Neural progenitor cell (in vitro differentiated cells): Measurements from ENCODE around the gene SESTD1. TPM values are rescaled to one million over a fixed set of nuclear protein-coding genes. Genes with fewer than 3 reads are reported as not detected.

Experiments
- DNase-seq: peaks from one replicate; pipeline ENCODE4 v3.0.0-alpha.2; 2016; ENCODE audit warnings: low spot score
- H2AFZ ChIP-seq: fragments of 200-600 bp; sonication (generic); replicated peaks from 2 replicates; pipeline ENCODE4 v1.6.1; 2016; ENCODE audit warnings: antibody characterized with exemption
- H3F3A ChIP-seq: fragments of 200-600 bp; sonication (generic); 2 replicates; pipeline ENCODE4 v1.6.1; 2016; ENCODE audit warnings: antibody characterized with exemption, low read depth
- H3K27ac ChIP-seq: fragments of 200-600 bp; sonication (generic); 2 replicates; pipeline ENCODE4 v1.5.1; 2016; ENCODE audit warnings: mild to moderate bottlenecking
- H3K27me3 ChIP-seq: fragments of 200-600 bp; sonication (generic); 2 replicates; pipeline ENCODE4 v1.6.1; 2016; ENCODE audit warnings: mild to moderate bottlenecking, moderate library complexity
- H3K36me3 ChIP-seq: fragments of 200-600 bp; sonication (generic); 2 replicates; pipeline ENCODE4 v1.5.1; 2016
- H3K4me1 ChIP-seq: fragments of 200-600 bp; sonication (generic); 2 replicates; pipeline ENCODE4 v1.6.1; 2016; ENCODE audit warnings: mixed run types
- H3K4me2 ChIP-seq: fragments of 200-600 bp; sonication (generic); 2 replicates; pipeline ENCODE4 v1.6.1; 2016
- H3K4me3 ChIP-seq: fragments of 200-600 bp; sonication (generic); 2 replicates; pipeline ENCODE4 v1.5.1; 2016
- H3K79me2 ChIP-seq: fragments of 200-600 bp; sonication (generic); 2 replicates; pipeline ENCODE4 v1.6.1; 2016; ENCODE audit warnings: low read depth
- H3K9ac ChIP-seq: fragments of 200-600 bp; sonication (generic); 2 replicates; pipeline ENCODE4 v1.6.1; 2016
- H3K9me3 ChIP-seq: fragments of 200-600 bp; sonication (generic); 2 replicates; pipeline ENCODE4 v1.5.1; 2016; ENCODE audit warnings: low read depth
- H4K20me1 ChIP-seq: fragments of 200-600 bp; sonication (generic); 2 replicates; pipeline ENCODE4 v1.6.1; 2016; ENCODE audit warnings: low read depth
- H3K27ac Mint-ChIP-seq: 3 replicates; pipeline ENCODE4 v1.8.0; 2021; ENCODE audit warnings: mixed read lengths
- H3K27me3 Mint-ChIP-seq: 2 replicates; pipeline ENCODE4 v1.8.0; 2022; ENCODE audit warnings: low read depth, mild to moderate bottlenecking, inconsistent platforms, moderate library complexity, mixed read lengths; ENCODE audit not compliant: insufficient read depth
- H3K36me3 Mint-ChIP-seq: 3 replicates; pipeline ENCODE4 v1.8.0; 2021; ENCODE audit warnings: mixed read lengths
- H3K4me1 Mint-ChIP-seq: 3 replicates; pipeline ENCODE4 v1.8.0; 2021; ENCODE audit warnings: mixed read lengths
- H3K4me3 Mint-ChIP-seq: 3 replicates; pipeline ENCODE4 v1.8.0; 2021; ENCODE audit warnings: mild to moderate bottlenecking, moderate library complexity, mixed read lengths
- H3K9me3 Mint-ChIP-seq: 3 replicates; pipeline ENCODE4 v1.8.0; 2020; ENCODE audit warnings: mixed read lengths
- EZH2 ChIP-seq: fragments of 200-600 bp; sonication (generic); IDR thresholded peaks from 2 replicates; pipeline ENCODE4 v1.6.1; 2017; ENCODE audit warnings: antibody characterized with exemption, mild to moderate bottlenecking, moderate library complexity
- EZH2phosphoT487 ChIP-seq: fragments of 200-600 bp; sonication (generic); IDR thresholded peaks from 2 replicates; pipeline ENCODE4 v1.6.1; 2017; ENCODE audit warnings: antibody characterized with exemption
- total RNA-seq: library from RNA; depleted of rRNA; stranded (reverse); fragments of >200 nt; gene quantifications from 2 replicates; pipeline ENCODE4 v1.2.3, GENCODE V29; 2015; ENCODE audit warnings: low replicate concordance
- TF ChIP-seq, protein P1 (sequence below): fragments of 200-600 bp; sonication (generic); IDR thresholded peaks from 2 replicates; pipeline ENCODE4 v1.5.1; 2017; ENCODE audit warnings: antibody characterized with exemption, mild to moderate bottlenecking

SESTD1 gene
- total RNA-seq, 1 donor from 2014 or later, result 43.1 TPM

DNA sequence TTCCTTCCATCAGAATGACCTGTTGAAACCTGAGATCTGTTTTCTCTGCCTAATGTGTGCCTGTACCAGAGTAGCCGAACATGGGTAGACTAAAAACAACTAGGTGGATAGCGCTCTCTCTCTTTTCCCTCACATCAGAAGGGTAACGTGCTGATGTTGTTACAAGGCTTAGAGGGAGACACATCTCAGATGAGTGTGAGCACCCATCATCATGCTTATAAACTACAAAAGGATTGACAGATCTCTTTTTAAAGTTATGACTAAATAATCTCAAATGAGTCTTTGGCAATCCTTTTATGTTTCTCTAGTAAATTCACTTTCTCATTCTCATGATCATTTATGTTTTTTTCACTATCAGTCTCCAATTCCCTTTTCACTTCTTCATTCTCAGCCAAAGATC is 139.2 kb downstream of the SESTD1 start:
- Histone ChIP-seq H3K4me3 (no peak overlapping the region), H3F3A (no peaks in the 10 kb centered on the region), H3K4me2 (no peak overlapping the region), H3K36me3 (peaks cover 5% of the 10 kb centered on the region), H3K79me2 (no peaks in the 10 kb centered on the region), H3K4me1 (peaks cover 9% of the 10 kb centered on the region), H3K9me3 (no peaks in the 10 kb centered on the region), H2AFZ (no peak overlapping the region), H3K27me3 (no peaks in the 10 kb centered on the region), H3K27ac (no peak overlapping the region), H3K9ac (no peak overlapping the region), H4K20me1 (no peaks in the 10 kb centered on the region)
- no peak for DNase-seq
- Mint-ChIP-seq H3K27ac (no peak overlapping the region), H3K27me3 (no peaks in the 10 kb centered on the region), H3K36me3 (peaks cover 15% of the 10 kb centered on the region), H3K4me1 (no peaks in the 10 kb centered on the region), H3K9me3 (no peaks in the 10 kb centered on the region), H3K4me3 (no peak overlapping the region)
- TF ChIP-seq EZH2, result no peak
- TF ChIP-seq, protein P1, sequence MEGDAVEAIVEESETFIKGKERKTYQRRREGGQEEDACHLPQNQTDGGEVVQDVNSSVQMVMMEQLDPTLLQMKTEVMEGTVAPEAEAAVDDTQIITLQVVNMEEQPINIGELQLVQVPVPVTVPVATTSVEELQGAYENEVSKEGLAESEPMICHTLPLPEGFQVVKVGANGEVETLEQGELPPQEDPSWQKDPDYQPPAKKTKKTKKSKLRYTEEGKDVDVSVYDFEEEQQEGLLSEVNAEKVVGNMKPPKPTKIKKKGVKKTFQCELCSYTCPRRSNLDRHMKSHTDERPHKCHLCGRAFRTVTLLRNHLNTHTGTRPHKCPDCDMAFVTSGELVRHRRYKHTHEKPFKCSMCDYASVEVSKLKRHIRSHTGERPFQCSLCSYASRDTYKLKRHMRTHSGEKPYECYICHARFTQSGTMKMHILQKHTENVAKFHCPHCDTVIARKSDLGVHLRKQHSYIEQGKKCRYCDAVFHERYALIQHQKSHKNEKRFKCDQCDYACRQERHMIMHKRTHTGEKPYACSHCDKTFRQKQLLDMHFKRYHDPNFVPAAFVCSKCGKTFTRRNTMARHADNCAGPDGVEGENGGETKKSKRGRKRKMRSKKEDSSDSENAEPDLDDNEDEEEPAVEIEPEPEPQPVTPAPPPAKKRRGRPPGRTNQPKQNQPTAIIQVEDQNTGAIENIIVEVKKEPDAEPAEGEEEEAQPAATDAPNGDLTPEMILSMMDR, result no peak

GRCh38 chr2:179124282-179124681 is 140.3 kb downstream of the SESTD1 start:
- Histone ChIP-seq H2AFZ (no peak overlapping the region), H3K4me1 (peaks cover 9% of the 10 kb centered on the region), H3K9ac (no peak overlapping the region), H3K27ac (no peak overlapping the region), H3K27me3 (no peaks in the 10 kb centered on the region), H3F3A (no peaks in the 10 kb centered on the region), H3K36me3 (peaks cover 5% of the 10 kb centered on the region), H3K4me3 (no peak overlapping the region), H3K9me3 (no peaks in the 10 kb centered on the region), H4K20me1 (no peaks in the 10 kb centered on the region), H3K4me2 (no peak overlapping the region), H3K79me2 (no peaks in the 10 kb centered on the region)
- Mint-ChIP-seq H3K27me3 (peaks cover 2% of the 10 kb centered on the region), H3K9me3 (no peaks in the 10 kb centered on the region), H3K36me3 (peaks cover 24% of the 10 kb centered on the region), H3K4me1 (no peaks in the 10 kb centered on the region), H3K27ac (no peak overlapping the region), H3K4me3 (no peak overlapping the region)
- no peak for TF ChIP-seq EZH2phosphoT487
- TF ChIP-seq, protein P1, result no peak
- TF ChIP-seq EZH2, result no peak
- no peak for DNase-seq

- Mint-ChIP-seq H3K4me1 (no peaks in the 10 kb centered on the region), H3K27ac (no peak overlapping the region), H3K27me3 (peaks cover 2% of the 10 kb centered on the region), H3K9me3 (no peaks in the 10 kb centered on the region), H3K4me3 (no peak overlapping the region), H3K36me3 (peaks cover 28% of the 10 kb centered on the region)
- TF ChIP-seq, protein P1, result no peak
- no peak for TF ChIP-seq EZH2phosphoT487
- no peak for TF ChIP-seq EZH2
- H3K4me2 ChIP-seq, result no peak overlapping the region
- no peak overlapping the region for H3K9ac ChIP-seq
- no peak overlapping the region for H3K4me3 ChIP-seq
- no peaks in the 10 kb centered on the region for H3K9me3 ChIP-seq
- no peaks in the 10 kb centered on the region for H3F3A ChIP-seq
- no peak for DNase-seq
- H3K79me2 ChIP-seq, result no peaks in the 10 kb centered on the region
- H3K36me3 ChIP-seq, result peaks cover 5% of the 10 kb centered on the region
- no peak overlapping the region for H3K27ac ChIP-seq
- H3K4me1 ChIP-seq, result peaks cover 9% of the 10 kb centered on the region
- no peaks in the 10 kb centered on the region for H3K27me3 ChIP-seq
- H2AFZ ChIP-seq, result no peak overlapping the region
- no peaks in the 10 kb centered on the region for H4K20me1 ChIP-seq
Observed at GRCh38 chr2:179123272-179123662, 141.4 kb downstream of the SESTD1 start.

GRCh38 chr2:179107737-179108136 is 156.9 kb downstream of the SESTD1 start:
- Histone ChIP-seq H3K9me3 (no peaks in the 10 kb centered on the region), H2AFZ (no peak overlapping the region), H3K4me3 (no peak overlapping the region), H4K20me1 (no peaks in the 10 kb centered on the region), H3K27me3 (no peaks in the 10 kb centered on the region), H3K79me2 (no peaks in the 10 kb centered on the region), H3K4me1 (no peaks in the 10 kb centered on the region), H3K9ac (no peak overlapping the region), H3K36me3 (peaks cover 10% of the 10 kb centered on the region), H3K4me2 (no peak overlapping the region), H3F3A (no peaks in the 10 kb centered on the region), H3K27ac (no peak overlapping the region)
- no peaks in the 10 kb centered on the region for H3K4me1 Mint-ChIP-seq
- H3K27ac Mint-ChIP-seq, result no peak overlapping the region
- H3K36me3 Mint-ChIP-seq, result peaks cover 41% of the 10 kb centered on the region
- TF ChIP-seq EZH2phosphoT487 (no peak), EZH2 (no peak)
- TF ChIP-seq, protein P1, result no peak
- no peaks in the 10 kb centered on the region for H3K27me3 Mint-ChIP-seq
- no peak for DNase-seq
- no peaks in the 10 kb centered on the region for H3K9me3 Mint-ChIP-seq
- H3K4me3 Mint-ChIP-seq, result no peak overlapping the region
